ENCODE data around the gene ADAMTSL2.

The ADAMTSL2 gene

DNA sequence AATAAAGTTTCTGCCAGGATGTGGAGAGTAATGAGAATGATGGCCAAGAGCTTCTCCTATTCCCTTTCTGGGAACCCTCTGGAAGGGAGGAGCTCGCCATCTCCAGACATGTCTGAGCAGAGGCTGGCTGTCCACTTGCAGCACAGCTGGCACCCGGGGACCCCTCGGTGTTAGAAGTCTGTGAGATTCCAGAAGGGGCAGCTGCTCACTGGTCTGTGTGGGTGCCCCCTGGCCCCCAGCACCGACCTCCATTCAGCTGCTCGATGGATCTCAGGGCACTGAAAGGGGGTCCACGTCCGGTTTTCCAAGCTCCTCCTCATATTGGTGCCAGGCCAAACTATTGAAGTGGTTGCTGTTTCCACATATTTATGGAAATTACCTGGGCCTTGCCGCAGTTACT is 78.3 kb downstream of the ADAMTSL2 start:
- Histone ChIP-seq H3K9ac (ENCODE audit: low read length) (no peak overlapping the region), H3K79me2 (ENCODE audit: insufficient read depth, low read length) (no peaks in the 10 kb centered on the region), H4K20me1 (ENCODE audit: low read depth, low read length) (no peaks in the 10 kb centered on the region), H3K27me3 (ENCODE audit: low read length) (no peaks in the 10 kb centered on the region), H3F3A (ENCODE audit: insufficient read depth) (no peaks in the 10 kb centered on the region), H2AFZ (ENCODE audit: low read depth, low read length, severe bottlenecking) (no peak overlapping the region), H3K9me2 (replicated peaks; ENCODE audit: insufficient read depth, low read length) (no peaks in the 10 kb centered on the region), H3K4me3 (ENCODE audit: insufficient read depth, low read length, poor library complexity, severe bottlenecking) (no peak overlapping the region), H3K4me2 (ENCODE audit: low read depth, low read length, poor library complexity, severe bottlenecking) (no peak overlapping the region), H3K27ac (ENCODE audit: low read depth, low read length) (no peak overlapping the region), H3K9me3 (ENCODE audit: insufficient read depth, low read length) (no peaks in the 10 kb centered on the region), H3K36me3 (ENCODE audit: low read length) (no peaks in the 10 kb centered on the region)
- TF ChIP-seq CTCF (IDR thresholded peaks at IDR 0.05; ENCODE audit: insufficient read depth, low read length, poor library complexity, severe bottlenecking) = no peak
- no peak for TF ChIP-seq EZH2phosphoT487 (conservative IDR thresholded peaks at IDR 0.05; ENCODE audit: low read length)

GRCh38 chr9:133613432-133613831 is 78.9 kb downstream of the ADAMTSL2 start:
- Histone ChIP-seq H3K79me2 (ENCODE audit: insufficient read depth, low read length) (no peaks in the 10 kb centered on the region), H3K9me2 (replicated peaks; ENCODE audit: insufficient read depth, low read length) (no peaks in the 10 kb centered on the region), H3K9ac (ENCODE audit: low read length) (no peak overlapping the region), H3F3A (ENCODE audit: insufficient read depth) (no peaks in the 10 kb centered on the region), H3K4me3 (ENCODE audit: insufficient read depth, low read length, poor library complexity, severe bottlenecking) (no peak overlapping the region), H3K27me3 (ENCODE audit: low read length) (no peaks in the 10 kb centered on the region), H3K36me3 (ENCODE audit: low read length) (no peaks in the 10 kb centered on the region), H3K9me3 (ENCODE audit: insufficient read depth, low read length) (no peaks in the 10 kb centered on the region), H4K20me1 (ENCODE audit: low read depth, low read length) (no peaks in the 10 kb centered on the region), H2AFZ (ENCODE audit: low read depth, low read length, severe bottlenecking) (no peak overlapping the region), H3K4me2 (ENCODE audit: low read depth, low read length, poor library complexity, severe bottlenecking) (no peak overlapping the region), H3K27ac (ENCODE audit: low read depth, low read length) (no peak overlapping the region)
- TF ChIP-seq EZH2phosphoT487 (conservative IDR thresholded peaks at IDR 0.05; ENCODE audit: low read length) (no peak), CTCF (IDR thresholded peaks at IDR 0.05; ENCODE audit: insufficient read depth, low read length, poor library complexity, severe bottlenecking) (no peak)

DNA sequence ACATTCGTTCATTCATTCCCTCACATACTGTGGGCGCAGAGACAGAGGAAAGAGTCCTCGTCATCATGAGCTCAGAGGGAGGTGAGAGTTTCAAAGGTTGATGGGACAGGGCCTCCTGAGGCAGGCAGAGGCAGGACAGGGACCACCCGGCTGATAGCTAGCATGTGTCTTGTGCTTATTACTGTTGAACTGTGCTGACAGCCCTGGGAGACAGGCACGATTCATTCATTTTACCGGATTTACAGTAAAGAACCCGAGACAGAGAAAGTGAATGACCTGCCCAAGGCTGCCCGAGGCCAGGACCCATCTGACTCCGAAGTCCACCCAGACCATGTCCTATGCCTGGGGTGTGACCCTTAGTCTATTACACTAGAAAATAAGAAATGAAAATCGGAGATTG is 79.6 kb downstream of the ADAMTSL2 start:
- TF ChIP-seq EZH2phosphoT487 (conservative IDR thresholded peaks at IDR 0.05; ENCODE audit: low read length) = no peak
- no peak for TF ChIP-seq CTCF (IDR thresholded peaks at IDR 0.05; ENCODE audit: insufficient read depth, low read length, poor library complexity, severe bottlenecking)
- Histone ChIP-seq H3K4me2 (ENCODE audit: low read depth, low read length, poor library complexity, severe bottlenecking) (no peak overlapping the region), H3K9ac (ENCODE audit: low read length) (no peak overlapping the region), H4K20me1 (ENCODE audit: low read depth, low read length) (no peaks in the 10 kb centered on the region), H3K4me3 (ENCODE audit: insufficient read depth, low read length, poor library complexity, severe bottlenecking) (no peak overlapping the region), H3K9me2 (replicated peaks; ENCODE audit: insufficient read depth, low read length) (no peaks in the 10 kb centered on the region), H3F3A (ENCODE audit: insufficient read depth) (no peaks in the 10 kb centered on the region), H3K27ac (ENCODE audit: low read depth, low read length) (no peak overlapping the region), H3K9me3 (ENCODE audit: insufficient read depth, low read length) (no peaks in the 10 kb centered on the region), H3K27me3 (ENCODE audit: low read length) (no peaks in the 10 kb centered on the region), H3K79me2 (ENCODE audit: insufficient read depth, low read length) (no peaks in the 10 kb centered on the region), H3K36me3 (ENCODE audit: low read length) (no peaks in the 10 kb centered on the region), H2AFZ (ENCODE audit: low read depth, low read length, severe bottlenecking) (no peak overlapping the region)

DNA sequence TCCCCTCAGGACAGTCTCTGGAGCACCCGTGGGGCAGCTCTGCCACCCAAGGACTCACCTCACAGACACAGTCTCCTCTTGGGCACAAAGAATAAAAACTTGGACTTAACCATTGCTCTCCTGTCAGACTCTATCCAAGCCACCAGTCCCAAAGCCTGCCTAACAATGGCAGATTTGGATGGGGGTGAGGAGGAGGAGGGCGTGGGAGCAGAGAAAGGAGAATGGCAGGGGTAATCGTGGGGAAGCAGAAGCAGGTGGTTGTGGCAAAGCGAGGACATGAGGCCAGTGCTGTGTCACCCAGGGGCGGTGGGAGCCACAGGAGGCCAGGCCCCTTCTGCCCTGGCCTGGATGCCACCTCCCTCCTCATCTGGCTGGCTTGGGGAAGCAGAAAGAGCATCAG is 80.2 kb downstream of the ADAMTSL2 start:
- no peaks in the 10 kb centered on the region for H3K36me3 ChIP-seq (ENCODE audit: low read length)
- H3K9me3 ChIP-seq (ENCODE audit: insufficient read depth, low read length) = no peaks in the 10 kb centered on the region
- H3K9ac ChIP-seq (ENCODE audit: low read length) = no peak overlapping the region
- no peak overlapping the region for H3K4me3 ChIP-seq (ENCODE audit: insufficient read depth, low read length, poor library complexity, severe bottlenecking)
- H3K4me2 ChIP-seq (ENCODE audit: low read depth, low read length, poor library complexity, severe bottlenecking) = no peak overlapping the region
- no peaks in the 10 kb centered on the region for H3F3A ChIP-seq (ENCODE audit: insufficient read depth)
- no peak overlapping the region for H3K27ac ChIP-seq (ENCODE audit: low read depth, low read length)
- no peaks in the 10 kb centered on the region for H3K79me2 ChIP-seq (ENCODE audit: insufficient read depth, low read length)
- TF ChIP-seq EZH2phosphoT487 (conservative IDR thresholded peaks at IDR 0.05; ENCODE audit: low read length) = no peak
- TF ChIP-seq CTCF (IDR thresholded peaks at IDR 0.05; ENCODE audit: insufficient read depth, low read length, poor library complexity, severe bottlenecking) = no peak
- no peaks in the 10 kb centered on the region for H4K20me1 ChIP-seq (ENCODE audit: low read depth, low read length)
- no peaks in the 10 kb centered on the region for H3K9me2 ChIP-seq (replicated peaks; ENCODE audit: insufficient read depth, low read length)
- H2AFZ ChIP-seq (ENCODE audit: low read depth, low read length, severe bottlenecking) = no peak overlapping the region
- H3K27me3 ChIP-seq (ENCODE audit: low read length) = no peaks in the 10 kb centered on the region
